Left ventricle myocardium superior (tissue), 1 donor: Measurements from ENCODE around the gene PLA2G4E. TPM values are rescaled to one million over a fixed set of nuclear protein-coding genes. Genes with fewer than 3 reads are reported as not detected.

Experiments used
- total RNA-seq: library from RNA; stranded (reverse); fragmentation: NEBNext Ultra II Directional; extraction: Animal tissue kit (Norgen Biotek cat#: 25700); gene quantifications from one replicate; pipeline ENCODE4 v1.2.1, GENCODE V29; 2021
- donor health status: DM: no; HTN: yes; CAD: no; lungs with severe emphysema.

The PLA2G4E gene
- total RNA-seq, 1 donor from 2014 or later = not detected

Other genes starting within 250 kb of the PLA2G4E start
- 17.0 TPM for gene MAPKBP1, start 246.6 kb downstream of the PLA2G4E start, total RNA-seq
- gene JMJD7, start 192.9 kb downstream of the PLA2G4E start, total RNA-seq = 16.7 TPM
- gene PLA2G4B, start 182.2 kb downstream of the PLA2G4E start, total RNA-seq = 5.7 TPM
- 3.6 TPM for gene SPTBN5, start 127.0 kb downstream of the PLA2G4E start, total RNA-seq
- 53.5 TPM for gene EHD4, start 48.5 kb downstream of the PLA2G4E start, total RNA-seq
- not detected for gene PLA2G4D, start 73.5 kb upstream of the PLA2G4E start, total RNA-seq
- 5.2 TPM for gene PLA2G4F, start 135.6 kb upstream of the PLA2G4E start, total RNA-seq
- gene VPS39, start 187.3 kb upstream of the PLA2G4E start, total RNA-seq = 45.3 TPM